Coronary artery (tissue), 2 donors: Measurements from ENCODE around the gene TMEM151A.
"Not testable (repeated sequence)": the region's sequence is repeated elsewhere in the genome, so short reads cannot be mapped to it uniquely, and the experiment has no call there.

Source experiments
- DNase-seq: peaks from one replicate; pipeline ENCODE4 v3.0.0-alpha.2; 2017; ENCODE audit warnings: low spot score
- H3K27ac ChIP-seq, 2 donors: fragments of 200-600 bp; sonication (generic); one replicate each; pipeline ENCODE4 v1.5.1; 2016 to 2019
- H3K4me3 ChIP-seq: fragments of 200-600 bp; sonication (generic); 2 replicates; pipeline ENCODE4 v1.5.1; 2016; ENCODE audit warnings: mild to moderate bottlenecking, moderate library complexity
- TF ChIP-seq, protein P1 (sequence below): fragments of 200-600 bp; sonication (generic); IDR thresholded peaks from one replicate; pipeline ENCODE4 v1.5.1; 2019; ENCODE audit warnings: antibody characterized with exemption

The TMEM151A gene

DNA sequence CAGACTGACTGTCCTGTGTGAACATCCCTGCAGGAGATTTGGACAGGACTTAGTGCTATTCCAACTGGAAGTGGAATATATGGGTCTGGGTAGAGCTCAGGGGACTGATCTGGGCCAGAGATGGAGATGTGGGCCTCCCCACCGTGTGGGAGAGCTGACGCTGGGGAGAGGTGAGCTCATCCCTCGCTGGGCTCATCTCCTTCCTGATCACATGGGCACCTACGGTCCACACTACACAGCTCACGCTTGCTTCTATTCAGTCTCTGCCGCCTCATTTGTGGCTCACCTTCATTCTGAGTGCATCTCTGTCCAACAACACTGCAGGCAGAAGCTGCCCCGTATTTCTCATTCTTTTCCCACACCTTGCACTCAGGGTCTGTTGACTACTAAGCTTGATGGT, 39.9 kb upstream of the TMEM151A start:
- Histone ChIP-seq H3K27ac (no peak overlapping the region), H3K4me3 (no peak overlapping the region)
- DNase-seq: no peak
- TF ChIP-seq, protein P1, sequence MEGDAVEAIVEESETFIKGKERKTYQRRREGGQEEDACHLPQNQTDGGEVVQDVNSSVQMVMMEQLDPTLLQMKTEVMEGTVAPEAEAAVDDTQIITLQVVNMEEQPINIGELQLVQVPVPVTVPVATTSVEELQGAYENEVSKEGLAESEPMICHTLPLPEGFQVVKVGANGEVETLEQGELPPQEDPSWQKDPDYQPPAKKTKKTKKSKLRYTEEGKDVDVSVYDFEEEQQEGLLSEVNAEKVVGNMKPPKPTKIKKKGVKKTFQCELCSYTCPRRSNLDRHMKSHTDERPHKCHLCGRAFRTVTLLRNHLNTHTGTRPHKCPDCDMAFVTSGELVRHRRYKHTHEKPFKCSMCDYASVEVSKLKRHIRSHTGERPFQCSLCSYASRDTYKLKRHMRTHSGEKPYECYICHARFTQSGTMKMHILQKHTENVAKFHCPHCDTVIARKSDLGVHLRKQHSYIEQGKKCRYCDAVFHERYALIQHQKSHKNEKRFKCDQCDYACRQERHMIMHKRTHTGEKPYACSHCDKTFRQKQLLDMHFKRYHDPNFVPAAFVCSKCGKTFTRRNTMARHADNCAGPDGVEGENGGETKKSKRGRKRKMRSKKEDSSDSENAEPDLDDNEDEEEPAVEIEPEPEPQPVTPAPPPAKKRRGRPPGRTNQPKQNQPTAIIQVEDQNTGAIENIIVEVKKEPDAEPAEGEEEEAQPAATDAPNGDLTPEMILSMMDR: no peak

DNA sequence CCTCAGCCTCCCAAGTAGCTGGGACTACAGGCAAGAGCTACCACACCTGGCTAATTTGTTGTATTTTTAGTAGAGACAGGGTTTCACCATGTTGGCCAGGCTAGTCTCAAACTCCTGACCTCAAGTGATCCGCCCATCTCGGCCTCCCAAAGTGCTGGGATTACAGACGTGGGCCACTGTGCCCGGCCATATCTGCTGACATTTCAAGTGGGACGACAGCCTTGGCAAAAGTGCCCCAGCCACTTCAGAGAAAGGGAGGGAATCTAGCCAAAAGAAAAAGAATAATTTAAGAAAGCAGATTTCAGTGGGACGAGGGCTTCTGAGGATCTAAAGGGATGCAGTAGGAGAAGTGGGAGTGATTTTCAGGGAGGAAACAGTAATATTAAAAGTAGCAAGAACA, 38.6 kb upstream of the TMEM151A start:
- not testable (repeated sequence) for DNase-seq, H3K27ac ChIP-seq, H3K4me3 ChIP-seq

DNA sequence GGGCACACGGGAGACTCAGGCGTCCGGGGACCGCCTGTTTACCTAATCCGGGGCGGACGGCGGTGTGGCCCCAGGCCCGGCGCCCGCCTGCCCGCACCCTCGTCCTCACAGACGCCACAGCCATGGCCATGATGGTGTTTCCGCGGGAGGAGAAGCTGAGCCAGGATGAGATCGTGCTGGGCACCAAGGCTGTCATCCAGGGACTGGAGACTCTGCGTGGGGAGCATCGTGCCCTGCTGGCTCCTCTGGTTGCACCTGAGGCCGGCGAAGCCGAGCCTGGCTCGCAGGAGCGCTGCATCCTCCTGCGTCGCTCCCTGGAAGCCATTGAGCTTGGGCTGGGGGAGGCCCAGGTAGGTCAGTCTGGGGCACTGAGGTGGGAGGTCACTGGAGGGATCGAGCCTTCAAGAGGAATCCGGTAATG, 33.2 kb upstream of the TMEM151A start:
- peak overlapping the region; percentile 78 to 92 for H3K27ac ChIP-seq
- TF ChIP-seq, protein P1: no peak
- no peak for DNase-seq

DNA sequence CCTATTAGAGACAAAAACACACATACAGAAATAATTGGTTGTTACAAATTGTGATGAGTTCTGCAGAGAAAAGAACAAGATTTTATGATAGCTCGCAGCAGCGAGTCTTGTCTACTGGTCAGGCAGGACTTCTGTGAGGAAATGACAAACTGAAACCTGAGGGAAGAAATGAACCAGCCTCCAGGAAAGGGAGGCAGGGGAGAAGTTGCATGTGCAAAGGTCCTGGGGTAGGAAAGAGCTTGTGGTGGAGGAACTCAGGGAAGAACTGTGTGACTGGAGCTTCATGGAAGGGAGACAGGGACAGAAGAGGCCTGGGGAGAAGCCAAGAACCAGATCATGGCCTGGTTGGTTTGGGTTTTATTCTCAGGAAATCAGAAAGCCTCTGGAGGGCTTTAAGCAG, 32.5 kb upstream of the TMEM151A start:
- DNase-seq: no peak
- Histone ChIP-seq H3K27ac (no peak overlapping the region), H3K4me3 (no peak overlapping the region)
- TF ChIP-seq, protein P1: no peak

More for the DNA sequence above, 33.2 kb upstream of the TMEM151A start:
- peak overlapping the region; percentile 98 for H3K4me3 ChIP-seq

DNA sequence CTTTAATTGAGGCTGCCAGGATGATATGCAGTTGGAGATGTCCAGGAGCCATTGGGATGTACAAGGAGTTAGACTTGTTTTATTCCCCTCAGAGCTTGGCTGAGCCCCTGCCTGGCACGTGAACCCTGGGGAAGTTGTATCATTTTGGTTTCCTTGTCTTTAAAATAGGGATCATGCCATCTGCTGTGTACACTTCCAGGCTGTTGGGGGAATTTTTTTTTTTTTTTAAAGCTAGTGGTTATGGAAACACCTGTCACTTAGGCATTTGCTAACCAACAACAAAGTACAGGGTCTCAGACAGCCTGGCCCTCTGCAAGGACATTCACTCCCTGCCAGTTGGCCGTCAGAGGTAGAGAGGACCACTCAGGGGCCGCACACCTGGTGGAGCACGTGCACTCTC, 31.7 kb upstream of the TMEM151A start:
- TF ChIP-seq, protein P1: no peak
- H3K4me3 ChIP-seq: no peak overlapping the region
- no peak for DNase-seq

DNA sequence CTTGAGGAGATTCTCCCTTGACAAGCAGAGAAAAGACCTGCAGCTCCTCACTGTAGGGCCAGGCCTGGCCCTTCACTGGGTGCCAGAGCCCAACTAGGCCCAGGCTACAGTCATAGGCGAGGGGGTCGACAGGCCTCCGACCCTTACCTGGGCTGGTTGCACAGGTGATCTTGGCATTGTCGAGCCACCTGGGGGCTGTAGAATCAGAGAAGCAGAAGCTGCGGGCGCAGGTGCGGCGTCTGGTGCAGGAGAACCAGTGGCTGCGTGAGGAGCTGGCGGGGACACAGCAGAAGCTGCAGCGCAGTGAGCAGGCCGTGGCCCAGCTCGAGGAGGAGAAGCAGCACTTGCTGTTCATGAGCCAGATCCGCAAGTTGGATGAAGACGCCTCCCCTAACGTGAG, 30.1 kb upstream of the TMEM151A start:
- no peak for DNase-seq
- Histone ChIP-seq H3K4me3 (no peak overlapping the region), H3K27ac (no peak overlapping the region)
- TF ChIP-seq, protein P1: no peak

More for the DNA sequence above, 31.7 kb upstream of the TMEM151A start:
- H3K27ac ChIP-seq: no peak overlapping the region

DNA sequence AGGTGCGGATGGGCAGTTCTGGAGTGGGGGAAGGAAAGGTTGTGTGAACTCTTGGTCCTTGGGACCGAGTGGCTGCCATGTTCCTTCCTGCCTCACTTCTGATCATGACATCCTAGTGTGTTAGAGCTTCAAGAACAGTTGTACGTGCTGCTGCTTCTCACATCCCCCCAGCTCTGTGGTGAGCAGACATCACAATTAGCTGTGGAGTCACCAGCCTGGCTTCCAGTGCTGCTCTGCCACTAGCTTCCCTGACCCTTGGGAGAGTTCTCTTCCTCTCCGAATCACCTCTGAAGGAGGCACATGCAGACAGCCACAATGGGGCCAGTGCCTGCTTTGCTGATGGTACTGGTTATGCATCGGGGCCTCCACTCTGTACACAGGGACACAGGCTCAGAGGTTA, 29.5 kb upstream of the TMEM151A start:
- TF ChIP-seq, protein P1: no peak
- no peak overlapping the region for H3K4me3 ChIP-seq
- H3K27ac ChIP-seq: no peak overlapping the region
- no peak for DNase-seq

DNA sequence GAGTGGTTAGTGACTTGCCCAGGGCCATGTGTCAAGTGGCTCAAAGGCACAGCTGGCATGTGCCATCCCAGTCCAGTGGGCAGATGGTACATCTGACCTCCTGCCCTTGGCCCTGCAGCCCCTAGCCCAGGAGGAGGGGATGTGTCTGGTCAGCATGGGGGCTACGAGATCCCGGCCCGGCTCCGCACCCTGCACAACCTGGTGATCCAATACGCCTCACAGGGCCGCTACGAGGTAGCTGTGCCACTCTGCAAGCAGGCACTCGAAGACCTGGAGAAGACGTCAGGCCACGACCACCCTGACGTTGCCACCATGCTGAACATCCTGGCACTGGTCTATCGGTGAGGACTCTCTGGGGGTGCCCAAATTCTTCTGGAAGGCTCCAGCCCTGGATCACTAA, 29.0 kb upstream of the TMEM151A start:
- Histone ChIP-seq H3K27ac (no peak overlapping the region), H3K4me3 (no peak overlapping the region)
- no peak for DNase-seq
- TF ChIP-seq, protein P1: no peak
